GM10266 (cell line): ENCODE results near the gene TRIM40.

ENCODE experiments used
- DNase-seq: peaks from one replicate; pipeline ENCODE4 v3.0.0; 2012; ENCODE audit errors: extremely low spot score
- TF ChIP-seq, protein P1 (sequence below): IDR thresholded peaks from 2 replicates; pipeline ENCODE4 v1.5.1; 2012; ENCODE audit warnings: mild to moderate bottlenecking, low read depth; ENCODE audit not compliant: control insufficient read depth, insufficient read depth; ENCODE audit errors: missing control alignments

TRIM40 gene

DNA sequence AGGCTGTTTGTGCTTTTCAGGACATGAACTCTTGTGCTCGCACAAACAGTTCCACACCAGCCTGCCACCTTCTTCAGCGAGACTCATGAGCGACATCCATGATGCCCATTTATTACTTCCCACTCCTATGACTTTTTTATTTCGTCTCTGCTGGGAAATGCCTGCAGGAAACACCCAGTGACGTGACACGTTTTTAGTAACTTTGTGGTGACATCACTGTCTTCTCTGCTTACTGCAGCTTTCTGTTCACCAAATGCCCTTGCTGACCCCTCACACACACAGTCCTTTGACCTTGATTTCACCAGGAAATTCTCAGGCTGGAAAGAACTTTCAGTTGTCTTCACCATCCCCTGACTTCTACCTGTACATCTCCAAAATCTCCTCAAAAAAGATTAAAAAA lies 8.9 kb downstream of the TRIM40 start:
- TF ChIP-seq, protein P1, sequence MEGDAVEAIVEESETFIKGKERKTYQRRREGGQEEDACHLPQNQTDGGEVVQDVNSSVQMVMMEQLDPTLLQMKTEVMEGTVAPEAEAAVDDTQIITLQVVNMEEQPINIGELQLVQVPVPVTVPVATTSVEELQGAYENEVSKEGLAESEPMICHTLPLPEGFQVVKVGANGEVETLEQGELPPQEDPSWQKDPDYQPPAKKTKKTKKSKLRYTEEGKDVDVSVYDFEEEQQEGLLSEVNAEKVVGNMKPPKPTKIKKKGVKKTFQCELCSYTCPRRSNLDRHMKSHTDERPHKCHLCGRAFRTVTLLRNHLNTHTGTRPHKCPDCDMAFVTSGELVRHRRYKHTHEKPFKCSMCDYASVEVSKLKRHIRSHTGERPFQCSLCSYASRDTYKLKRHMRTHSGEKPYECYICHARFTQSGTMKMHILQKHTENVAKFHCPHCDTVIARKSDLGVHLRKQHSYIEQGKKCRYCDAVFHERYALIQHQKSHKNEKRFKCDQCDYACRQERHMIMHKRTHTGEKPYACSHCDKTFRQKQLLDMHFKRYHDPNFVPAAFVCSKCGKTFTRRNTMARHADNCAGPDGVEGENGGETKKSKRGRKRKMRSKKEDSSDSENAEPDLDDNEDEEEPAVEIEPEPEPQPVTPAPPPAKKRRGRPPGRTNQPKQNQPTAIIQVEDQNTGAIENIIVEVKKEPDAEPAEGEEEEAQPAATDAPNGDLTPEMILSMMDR: no peak
- DNase-seq: no peak

DNA sequence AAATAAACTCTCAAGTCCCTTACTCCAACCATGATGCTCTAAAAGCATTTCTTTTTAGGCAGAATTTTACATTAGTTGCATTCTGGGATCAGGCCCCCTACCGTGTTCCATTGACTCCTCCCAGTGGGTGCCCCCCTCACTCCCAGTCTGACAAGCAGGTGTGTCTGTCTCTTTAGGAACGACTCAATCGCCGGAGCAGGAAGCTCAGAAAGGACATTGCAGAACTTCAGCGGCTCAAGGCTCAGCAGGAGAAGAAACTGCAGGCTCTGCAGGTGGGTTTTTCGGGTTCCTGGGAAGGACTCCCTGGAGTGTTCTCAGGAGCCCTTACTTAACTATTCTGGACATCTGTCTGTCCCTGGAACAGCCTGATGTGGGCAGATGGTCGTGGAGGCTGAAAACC lies 9.9 kb downstream of the TRIM40 start:
- no peak for DNase-seq
- TF ChIP-seq, protein P1: no peak

GRCh38 chr6:30147096-30147495 lies 11.2 kb downstream of the TRIM40 start:
- TF ChIP-seq, protein P1: no peak
- DNase-seq: no peak

GRCh38 chr6:30149234-30149633 lies 13.3 kb downstream of the TRIM40 start:
- DNase-seq: no peak
- TF ChIP-seq, protein P1: no peak

DNA sequence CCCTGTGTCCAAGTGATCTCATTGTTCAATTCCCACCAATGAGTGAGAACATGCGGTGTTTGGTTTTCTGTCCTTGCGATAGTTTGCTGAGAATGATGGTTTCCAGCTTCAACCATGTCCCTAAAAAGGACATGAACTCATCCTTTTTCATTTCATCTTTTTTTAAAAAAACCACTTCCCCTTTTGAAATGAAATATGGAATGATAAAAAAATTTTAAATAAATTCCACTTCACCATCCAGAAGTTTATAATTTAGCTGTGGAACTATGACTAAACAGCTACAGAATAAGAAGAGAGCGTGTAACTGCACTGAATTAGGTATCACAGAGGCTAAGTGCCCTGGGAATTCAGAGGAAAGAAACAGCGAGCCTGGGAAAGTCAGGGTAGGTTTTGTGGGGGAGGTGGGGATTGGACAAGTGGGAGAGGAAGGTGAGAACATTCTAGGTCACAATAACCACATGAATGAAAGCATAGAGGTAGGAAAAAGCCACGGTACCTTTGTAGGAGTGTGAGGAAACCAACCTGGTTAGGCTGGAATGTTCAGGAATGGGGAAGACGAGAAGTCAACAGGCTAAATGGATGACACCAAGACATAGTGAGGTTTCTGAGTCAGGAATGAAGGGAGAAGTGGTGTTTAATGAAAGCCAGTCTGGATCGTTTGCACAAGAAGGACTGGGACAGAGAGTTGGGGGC lies 14.1 kb downstream of the TRIM40 start:
- no peak for DNase-seq
- TF ChIP-seq, protein P1: no peak

DNA sequence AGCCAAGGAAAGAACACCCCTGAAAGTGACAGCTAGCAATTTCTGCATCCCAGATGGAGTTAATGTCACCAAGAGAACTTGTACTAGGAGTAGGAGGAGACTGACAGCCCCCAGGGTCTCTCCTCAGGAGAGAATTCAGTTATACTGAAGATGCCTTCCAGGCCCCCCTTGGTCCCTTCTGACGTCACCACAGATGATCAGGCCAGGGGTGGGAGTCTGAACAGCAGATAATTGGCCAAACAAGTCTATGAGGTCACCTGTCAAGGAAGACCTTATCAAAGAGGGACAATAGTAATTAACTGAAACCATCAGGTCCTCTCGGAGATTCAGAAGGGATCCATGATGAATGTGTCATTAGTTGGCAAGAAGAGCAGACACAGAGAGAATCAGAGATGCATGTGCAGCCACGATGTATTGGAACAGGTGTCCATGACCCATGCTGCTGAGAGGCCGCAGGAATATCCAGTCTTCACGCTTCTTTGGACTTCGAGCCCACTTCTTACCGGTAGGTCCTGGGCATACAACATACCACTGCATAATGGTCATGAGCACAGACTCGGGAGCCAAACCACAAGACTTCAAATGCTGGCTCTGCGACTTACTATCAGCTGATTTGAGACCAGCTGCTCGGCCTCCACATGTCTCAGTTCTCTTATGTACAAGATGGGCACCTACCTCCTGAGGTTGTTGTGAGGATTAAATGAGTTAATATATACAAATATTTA lies 14.9 kb downstream of the TRIM40 start:
- TF ChIP-seq, protein P1: no peak
- DNase-seq: no peak

DNA sequence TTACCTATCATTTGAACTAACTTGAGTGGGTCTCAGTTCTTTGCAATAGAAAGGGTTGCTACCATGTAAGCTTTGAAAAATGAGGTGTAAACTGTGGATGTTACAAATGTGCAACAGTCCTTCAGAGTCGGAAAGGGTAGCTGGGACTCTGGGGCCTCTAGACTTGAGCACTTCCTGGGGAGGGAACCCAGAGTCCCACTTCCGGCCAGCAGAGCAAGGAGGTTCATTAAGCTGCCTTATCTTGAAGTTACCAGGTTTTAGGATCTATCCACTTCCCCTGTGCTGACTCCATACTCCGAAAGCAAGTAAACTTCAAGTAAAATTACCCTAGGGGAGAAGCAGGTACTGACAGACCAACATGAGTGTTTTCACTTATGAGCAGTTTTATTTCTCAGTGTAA lies 15.6 kb downstream of the TRIM40 start:
- no peak for DNase-seq
- TF ChIP-seq, protein P1: no peak
